ENCODE data around the gene GNG14.

DNA sequence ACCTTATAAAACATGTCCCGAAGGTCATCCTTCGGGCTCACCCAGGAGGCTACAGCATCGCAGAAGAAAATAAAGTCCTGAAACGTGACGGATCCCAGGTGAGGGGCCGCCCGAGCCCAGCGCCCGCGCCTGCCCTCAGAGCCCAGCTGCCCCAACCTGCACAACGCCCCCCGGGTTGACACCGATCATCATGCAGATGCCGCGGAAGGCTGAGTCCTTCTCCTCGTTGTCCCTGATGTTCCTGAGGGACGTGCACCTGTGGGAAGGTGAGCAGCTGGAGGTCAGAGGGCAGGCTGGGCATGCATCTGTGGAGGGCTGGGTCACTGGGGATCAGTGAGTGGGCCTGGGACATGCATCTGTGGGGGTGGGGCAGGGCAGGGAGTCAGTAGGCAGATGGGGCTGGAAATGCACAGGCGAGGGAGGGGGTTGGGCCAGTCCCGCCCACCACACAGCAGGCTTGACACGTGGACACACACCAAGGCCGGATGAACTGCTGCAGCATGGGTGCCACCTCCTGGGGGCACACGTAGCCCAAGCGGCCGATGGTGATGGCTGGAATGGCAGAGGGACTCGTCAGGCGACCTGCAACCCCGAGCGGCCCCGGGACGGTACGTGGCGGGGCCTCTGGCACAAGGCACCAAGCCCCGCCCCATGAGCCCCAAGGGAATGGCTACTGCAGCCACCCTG is 13.9 kb downstream of the GNG14 start:
- TF ChIP-seq, protein P1, sequence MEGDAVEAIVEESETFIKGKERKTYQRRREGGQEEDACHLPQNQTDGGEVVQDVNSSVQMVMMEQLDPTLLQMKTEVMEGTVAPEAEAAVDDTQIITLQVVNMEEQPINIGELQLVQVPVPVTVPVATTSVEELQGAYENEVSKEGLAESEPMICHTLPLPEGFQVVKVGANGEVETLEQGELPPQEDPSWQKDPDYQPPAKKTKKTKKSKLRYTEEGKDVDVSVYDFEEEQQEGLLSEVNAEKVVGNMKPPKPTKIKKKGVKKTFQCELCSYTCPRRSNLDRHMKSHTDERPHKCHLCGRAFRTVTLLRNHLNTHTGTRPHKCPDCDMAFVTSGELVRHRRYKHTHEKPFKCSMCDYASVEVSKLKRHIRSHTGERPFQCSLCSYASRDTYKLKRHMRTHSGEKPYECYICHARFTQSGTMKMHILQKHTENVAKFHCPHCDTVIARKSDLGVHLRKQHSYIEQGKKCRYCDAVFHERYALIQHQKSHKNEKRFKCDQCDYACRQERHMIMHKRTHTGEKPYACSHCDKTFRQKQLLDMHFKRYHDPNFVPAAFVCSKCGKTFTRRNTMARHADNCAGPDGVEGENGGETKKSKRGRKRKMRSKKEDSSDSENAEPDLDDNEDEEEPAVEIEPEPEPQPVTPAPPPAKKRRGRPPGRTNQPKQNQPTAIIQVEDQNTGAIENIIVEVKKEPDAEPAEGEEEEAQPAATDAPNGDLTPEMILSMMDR (IDR thresholded peaks at IDR 0.05; ENCODE audit: insufficient read depth, low read length) = no peak
- no peak for TF ChIP-seq GABPA (IDR thresholded peaks at IDR 0.05; ENCODE audit: low read depth)
- TF ChIP-seq, protein P2, sequence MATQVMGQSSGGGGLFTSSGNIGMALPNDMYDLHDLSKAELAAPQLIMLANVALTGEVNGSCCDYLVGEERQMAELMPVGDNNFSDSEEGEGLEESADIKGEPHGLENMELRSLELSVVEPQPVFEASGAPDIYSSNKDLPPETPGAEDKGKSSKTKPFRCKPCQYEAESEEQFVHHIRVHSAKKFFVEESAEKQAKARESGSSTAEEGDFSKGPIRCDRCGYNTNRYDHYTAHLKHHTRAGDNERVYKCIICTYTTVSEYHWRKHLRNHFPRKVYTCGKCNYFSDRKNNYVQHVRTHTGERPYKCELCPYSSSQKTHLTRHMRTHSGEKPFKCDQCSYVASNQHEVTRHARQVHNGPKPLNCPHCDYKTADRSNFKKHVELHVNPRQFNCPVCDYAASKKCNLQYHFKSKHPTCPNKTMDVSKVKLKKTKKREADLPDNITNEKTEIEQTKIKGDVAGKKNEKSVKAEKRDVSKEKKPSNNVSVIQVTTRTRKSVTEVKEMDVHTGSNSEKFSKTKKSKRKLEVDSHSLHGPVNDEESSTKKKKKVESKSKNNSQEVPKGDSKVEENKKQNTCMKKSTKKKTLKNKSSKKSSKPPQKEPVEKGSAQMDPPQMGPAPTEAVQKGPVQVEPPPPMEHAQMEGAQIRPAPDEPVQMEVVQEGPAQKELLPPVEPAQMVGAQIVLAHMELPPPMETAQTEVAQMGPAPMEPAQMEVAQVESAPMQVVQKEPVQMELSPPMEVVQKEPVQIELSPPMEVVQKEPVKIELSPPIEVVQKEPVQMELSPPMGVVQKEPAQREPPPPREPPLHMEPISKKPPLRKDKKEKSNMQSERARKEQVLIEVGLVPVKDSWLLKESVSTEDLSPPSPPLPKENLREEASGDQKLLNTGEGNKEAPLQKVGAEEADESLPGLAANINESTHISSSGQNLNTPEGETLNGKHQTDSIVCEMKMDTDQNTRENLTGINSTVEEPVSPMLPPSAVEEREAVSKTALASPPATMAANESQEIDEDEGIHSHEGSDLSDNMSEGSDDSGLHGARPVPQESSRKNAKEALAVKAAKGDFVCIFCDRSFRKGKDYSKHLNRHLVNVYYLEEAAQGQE (IDR thresholded peaks at IDR 0.05; ENCODE audit: insufficient replicate concordance, low read depth) = no peak
- TF ChIP-seq POLR2AphosphoS5 (IDR thresholded peaks at IDR 0.05; ENCODE audit: low read depth) = no peak; the same call in 1 of the 2 replicates
- TF ChIP-seq SPI1 (IDR thresholded peaks at IDR 0.05; ENCODE audit: borderline replicate concordance, low read depth) = no peak

Data from HL-60 (cell line).